Fibroblast of lung (primary cell): ENCODE measurements around the gene APCDD1L.

Experiments
- EZH2 ChIP-seq: IDR thresholded peaks from 2 replicates; pipeline ENCODE4 v1.5.1; 2012; ENCODE audit warnings: low read length, control low read depth, mild to moderate bottlenecking; ENCODE audit errors: missing control alignments
- TF ChIP-seq, protein P1 (sequence below), 2 donors: IDR thresholded peaks in 1 of 2; conservative IDR thresholded peaks in 1 of 2; 1 replicate in 1 of 2; 2 replicates in 1 of 2; pipeline ENCODE4 v1.5.1; 2011 to 2012; ENCODE audit warnings: low read length in 2 of 2, control low read depth in 1 of 2, inconsistent platforms in 1 of 2, low read depth in 1 of 2, mild to moderate bottlenecking in 1 of 2

DNA sequence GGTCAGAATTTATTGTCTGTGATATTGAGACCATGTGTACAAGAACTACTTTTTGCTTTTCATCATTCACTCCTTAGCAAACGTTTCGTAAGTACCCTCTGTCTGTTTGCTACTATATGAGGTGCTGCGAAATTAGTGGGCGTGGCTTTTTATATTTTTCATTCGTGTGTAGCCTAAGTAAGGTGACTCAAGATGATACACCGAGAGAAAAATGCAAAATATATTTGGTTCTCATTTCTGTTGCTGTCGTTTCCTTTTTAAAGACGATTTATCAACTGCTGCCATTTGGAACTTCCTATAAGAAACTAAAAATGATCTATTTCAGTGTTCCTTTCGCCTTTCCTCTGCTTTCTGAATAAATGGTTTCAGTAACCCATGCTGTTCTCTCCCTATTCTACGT, 64.9 kb downstream of the APCDD1L start:
- TF ChIP-seq, protein P1, sequence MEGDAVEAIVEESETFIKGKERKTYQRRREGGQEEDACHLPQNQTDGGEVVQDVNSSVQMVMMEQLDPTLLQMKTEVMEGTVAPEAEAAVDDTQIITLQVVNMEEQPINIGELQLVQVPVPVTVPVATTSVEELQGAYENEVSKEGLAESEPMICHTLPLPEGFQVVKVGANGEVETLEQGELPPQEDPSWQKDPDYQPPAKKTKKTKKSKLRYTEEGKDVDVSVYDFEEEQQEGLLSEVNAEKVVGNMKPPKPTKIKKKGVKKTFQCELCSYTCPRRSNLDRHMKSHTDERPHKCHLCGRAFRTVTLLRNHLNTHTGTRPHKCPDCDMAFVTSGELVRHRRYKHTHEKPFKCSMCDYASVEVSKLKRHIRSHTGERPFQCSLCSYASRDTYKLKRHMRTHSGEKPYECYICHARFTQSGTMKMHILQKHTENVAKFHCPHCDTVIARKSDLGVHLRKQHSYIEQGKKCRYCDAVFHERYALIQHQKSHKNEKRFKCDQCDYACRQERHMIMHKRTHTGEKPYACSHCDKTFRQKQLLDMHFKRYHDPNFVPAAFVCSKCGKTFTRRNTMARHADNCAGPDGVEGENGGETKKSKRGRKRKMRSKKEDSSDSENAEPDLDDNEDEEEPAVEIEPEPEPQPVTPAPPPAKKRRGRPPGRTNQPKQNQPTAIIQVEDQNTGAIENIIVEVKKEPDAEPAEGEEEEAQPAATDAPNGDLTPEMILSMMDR (conservative IDR thresholded peaks at IDR 0.05 in 1 of 2, IDR thresholded peaks at IDR 0.05 in 1 of 2; ENCODE audit: low read depth in 1 of 2, low read length in 2 of 2), result no peak
- no peak for TF ChIP-seq EZH2
